Fibroblast of skin of back (primary cell): ENCODE data around the gene MGRN1.

Source experiments
- DNase-seq: peaks from one replicate; pipeline ENCODE4 v3.0.0-alpha.2; 2013

The MGRN1 gene

DNA sequence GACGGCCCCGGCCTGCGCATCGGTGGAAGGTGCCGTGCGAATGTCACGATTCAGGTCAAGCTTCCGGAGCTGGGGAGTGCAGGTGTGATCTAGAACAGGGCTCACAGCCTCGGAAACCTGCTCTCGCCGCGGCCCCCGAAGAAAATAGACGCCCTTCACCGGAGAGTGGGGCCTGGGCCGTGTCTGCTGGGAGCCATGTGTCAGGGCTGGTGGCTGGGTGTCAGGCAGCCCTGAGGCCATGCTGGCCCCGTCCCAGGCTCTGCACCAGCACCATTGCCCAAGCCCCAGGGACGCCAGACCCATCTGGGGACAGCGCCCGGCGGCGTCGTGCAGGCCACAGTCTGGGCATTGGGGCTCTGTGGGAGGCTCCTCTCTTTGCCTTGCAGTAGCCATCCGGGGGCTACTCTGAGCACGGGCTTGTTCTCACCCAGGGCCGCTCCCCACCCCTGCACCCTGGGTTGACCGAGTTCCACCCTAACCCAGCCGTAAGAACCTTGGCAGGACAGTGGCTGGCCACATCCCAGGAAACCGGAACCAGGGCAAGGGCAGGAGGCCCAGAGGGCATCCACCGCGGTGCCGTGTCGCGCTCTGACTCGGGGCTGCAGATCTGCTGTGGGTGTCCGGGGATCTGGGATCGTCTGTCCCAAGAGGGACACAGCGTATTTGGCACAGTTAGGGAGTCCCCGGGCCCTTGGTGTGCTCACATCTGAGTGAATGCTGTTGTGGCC is 63.5 kb downstream of the MGRN1 start:
- DNase-seq = no peak

DNA sequence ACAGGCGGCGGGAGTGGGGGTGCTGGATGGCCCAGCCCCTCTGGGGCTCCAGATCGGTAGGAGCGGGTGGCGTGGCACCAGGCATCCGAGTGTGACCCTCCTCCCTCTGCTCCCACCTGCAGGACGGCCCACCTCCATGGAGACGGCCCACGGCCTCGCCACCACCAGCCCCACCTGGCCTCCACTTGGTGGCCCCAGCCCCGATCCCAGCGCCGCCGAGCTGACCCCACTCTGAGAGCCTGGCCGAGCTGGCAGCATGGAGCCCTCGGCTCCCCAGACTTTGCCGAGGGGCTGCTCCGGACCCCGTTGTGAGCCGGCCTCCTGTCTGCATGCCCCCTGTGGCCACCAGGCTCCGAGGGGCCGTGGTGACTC is 64.0 kb downstream of the MGRN1 start:
- no peak for DNase-seq

DNA sequence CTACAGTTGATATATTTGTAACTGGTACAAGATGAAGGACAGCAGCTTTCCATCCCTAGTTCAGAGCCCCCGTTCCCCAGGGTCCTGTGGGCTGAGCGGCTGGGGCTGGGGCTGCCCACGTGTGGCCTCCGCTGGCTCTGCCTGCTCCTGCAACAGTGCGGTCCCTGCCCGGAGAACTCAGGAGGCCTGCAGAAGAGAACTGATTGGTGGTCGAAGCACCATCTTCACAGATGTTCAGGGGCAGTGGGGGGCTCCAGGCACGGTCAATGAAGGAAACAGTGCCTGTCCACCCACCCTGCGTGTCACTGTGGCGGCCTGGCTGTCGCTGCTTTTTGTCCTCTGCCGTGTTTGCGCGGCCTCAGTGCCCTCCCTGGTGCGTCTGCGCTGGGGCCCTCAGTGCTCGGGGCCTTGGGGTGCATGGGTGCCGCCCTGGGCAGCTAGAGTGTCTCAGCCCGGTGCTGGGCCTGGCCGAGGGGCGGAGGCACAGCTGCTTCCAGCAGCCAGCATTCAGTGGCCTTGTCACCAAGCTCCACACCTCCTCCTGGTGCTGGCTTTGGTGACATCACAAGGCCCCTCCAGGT is 64.6 kb downstream of the MGRN1 start:
- no peak for DNase-seq

DNA sequence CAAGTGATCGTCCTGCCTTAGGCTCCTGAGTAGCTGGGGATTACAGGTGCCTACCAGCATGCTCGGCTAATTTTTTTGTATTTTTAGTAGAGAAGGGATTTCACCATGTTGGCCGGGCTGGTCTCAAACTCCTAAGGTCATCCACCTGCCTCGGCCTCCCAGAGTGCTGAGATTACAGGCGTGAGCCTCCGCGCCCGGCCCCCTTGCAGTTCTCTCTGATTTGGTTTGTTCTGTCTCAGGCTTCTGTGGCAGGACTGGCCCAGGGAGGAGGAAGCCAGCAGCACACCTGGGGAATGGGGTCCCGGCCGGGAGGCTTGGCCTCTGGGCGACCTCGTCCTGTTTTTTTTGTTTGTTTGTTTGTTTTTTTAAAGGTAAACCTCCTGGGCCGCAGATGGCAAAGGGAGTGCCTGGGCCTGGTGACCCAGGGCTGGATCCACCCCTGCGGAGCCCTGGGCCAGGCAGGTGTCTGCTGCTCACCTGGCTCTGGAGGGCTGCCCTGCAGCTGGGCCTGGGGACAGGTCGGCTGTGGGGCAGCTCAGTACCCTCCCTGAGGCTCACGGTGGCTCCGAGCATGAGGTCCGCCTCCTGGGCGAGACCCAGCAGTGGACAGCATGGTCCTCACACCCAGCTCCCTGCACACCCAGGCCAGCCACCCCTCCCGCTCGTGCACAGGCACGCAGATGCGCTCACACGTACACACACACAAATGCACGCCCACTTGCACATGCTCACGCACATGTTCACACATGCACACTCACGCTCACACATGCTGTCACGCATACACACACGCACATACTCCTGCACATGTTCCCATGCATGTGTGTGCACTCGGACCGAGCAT is 65.5 kb downstream of the MGRN1 start:
- no peak for DNase-seq

DNA sequence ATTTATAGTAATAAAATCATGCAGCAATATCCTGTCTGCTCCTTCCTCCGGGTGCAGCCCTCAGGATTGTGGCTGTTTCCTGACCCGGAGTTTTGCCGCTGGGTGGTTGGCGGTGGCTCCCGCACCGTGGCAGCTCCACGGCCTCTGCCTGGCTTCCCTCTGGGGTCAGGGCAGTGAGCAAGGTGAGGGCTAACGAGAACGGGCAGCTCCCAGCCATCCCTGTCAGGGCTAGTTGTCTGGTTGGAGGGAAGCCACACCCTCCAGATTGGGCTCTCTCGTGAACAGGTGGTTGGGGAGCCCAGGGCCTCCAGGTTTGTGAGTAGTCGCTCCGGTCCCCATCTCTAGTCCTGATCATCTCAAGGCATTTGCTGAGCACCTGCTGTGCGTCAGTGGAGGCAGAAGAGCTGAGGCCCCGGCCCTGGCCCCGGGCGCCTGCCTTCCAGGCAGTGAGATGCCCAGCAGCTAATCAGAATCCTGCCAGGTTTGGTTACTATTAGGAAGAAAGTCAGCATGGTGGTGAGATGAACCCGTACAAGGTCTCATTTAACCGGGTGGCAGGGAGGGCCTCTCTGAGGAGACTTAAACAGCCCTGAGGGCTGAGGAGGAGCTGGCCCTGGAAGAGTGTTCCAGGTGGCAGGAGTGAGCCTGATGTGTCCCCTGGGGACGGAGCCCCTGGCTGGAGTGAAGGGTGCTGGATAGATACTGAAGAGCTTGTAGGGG is 66.5 kb downstream of the MGRN1 start:
- DNase-seq = no peak

DNA sequence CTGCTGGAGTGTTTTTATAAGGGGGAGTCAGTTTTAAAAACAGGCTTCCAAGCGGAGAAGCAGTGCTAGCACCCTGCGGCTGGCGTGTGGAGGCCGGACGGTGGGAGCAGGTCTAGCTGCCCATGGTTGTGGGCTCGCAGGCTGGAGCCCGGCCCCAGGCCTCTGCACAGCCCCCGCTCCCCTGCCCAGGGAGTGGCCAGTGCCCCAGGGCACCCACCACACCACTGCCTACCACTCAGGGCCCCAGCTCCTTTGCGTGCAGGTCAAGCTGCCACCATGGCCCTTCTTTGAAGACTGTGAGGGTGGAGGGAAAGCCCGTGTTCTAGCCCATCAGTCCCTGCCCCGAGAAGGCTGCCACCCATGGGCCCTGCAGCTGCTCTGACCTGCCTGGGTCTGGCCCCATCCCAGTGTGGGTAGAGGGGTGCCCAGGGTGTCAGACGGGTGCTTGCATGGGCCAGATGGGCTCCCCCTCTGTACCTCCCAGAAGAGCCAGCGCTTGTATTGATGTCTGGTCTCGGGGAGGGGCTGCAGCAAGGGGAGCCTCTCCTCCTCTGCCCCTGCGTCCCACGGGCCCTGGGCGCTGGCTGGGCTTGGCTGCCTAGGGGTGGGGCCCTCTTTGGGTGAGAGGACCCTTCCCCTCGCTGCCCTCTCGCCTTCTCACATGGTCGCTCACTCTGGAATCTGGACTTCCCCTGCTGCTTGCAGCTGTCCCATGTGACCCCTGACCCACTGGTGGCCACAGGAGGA is 67.2 kb downstream of the MGRN1 start:
- no peak for DNase-seq

DNA sequence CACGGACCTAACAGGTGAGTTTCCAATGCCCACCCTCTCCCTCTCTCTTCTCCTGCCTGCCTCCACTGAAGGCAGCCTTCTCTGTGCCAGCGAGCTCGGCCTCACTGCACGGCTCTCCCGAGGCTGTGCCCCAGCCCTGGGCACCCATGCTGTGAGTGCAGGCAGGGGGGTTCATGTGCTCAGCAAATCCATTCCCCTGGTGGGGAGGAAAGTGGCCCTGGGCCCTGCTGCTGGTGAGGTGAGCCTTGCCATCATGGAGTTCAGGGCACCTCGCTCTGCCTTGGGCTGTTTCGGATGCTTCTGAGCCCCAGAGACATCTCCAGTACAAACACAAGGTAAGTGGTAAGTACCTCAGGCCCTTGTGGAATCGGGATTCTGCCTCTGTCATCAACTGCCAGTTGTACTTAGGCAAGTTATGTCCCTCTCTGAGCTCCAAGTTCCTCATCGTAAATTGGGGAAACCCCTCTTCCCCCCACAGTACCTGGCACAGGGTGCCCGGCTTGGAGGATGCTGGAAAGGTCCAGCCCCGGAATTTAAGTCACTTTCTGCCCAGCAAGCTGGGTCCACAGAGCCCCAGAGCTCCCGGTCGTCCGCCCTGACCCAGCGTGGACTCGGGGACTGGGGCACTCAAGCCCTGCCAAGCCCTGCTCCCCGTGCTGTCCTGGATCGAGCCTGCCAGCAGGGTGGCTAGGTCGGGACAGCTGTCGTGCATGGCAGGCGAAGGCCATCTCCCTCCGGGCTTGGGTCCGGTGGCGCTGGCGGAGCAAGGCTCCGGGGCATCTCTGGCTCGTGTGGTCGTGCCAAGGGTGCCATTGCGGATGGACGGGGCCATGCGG is 68.1 kb downstream of the MGRN1 start:
- no peak for DNase-seq

DNA sequence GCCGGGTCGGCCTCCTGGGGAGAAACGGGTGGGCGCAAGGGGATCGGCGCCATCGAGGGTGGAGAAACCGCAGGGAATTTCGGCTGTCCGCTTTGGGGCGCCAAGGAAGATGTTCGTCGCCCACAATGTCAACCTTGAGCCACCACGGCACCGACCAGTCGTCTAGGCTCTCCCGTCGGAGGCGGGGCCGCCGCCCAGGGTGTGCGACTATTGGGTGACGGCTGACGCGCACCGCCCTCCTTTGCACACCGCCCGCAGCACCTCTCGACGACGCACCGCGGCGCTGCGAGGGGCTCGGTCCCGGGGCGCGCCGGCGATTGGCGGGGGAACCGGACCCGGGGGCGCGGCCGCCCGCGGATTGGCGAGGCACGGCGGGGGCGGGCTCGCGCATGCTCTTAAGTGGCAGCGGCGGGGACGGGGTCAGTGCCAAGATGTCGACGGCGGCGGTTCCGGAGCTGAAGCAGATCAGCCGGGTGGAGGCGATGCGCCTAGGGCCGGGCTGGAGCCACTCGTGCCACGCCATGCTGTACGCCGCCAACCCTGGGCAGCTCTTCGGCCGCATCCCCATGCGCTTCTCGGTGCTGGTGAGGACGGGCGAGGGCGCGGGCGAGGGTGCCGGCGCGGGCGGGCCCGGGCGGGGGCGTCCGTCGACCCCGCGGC is 68.8 kb downstream of the MGRN1 start, which contains the start of gene NUDT16L1:
TSS of gene NUDT16L1 (plus strand) at position 267 of the 660 bp plus-strand sequence. CDS start at position 432, 165 bp downstream.
- DNase-seq = peak; percentile 96

DNA sequence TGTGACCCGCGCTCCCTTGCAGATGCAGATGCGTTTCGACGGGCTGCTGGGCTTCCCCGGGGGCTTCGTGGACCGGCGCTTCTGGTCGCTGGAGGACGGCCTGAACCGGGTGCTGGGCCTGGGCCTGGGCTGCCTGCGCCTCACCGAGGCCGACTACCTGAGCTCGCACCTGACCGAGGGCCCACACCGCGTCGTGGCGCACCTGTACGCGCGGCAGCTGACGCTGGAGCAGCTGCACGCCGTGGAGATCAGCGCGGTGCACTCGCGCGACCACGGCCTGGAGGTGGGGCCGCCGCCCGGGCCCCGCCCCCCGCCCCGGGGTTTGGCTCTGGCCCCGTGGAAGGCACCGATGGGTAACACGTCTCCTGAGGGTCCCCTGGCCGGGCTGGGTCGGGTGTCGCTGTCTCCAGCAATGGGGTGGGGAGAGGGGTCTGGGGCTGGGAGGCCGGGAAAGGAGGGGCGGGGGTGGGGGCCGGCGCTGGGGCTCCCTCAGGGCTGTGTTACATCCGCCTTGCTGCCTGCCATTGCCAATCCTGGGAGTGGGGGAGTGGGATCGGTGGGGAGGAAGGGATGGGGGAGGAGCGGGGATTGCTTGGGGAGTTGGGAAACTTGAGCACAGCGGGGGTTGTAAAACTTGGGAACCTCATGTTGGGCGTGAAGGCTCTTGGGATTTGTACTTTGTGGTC is 69.5 kb downstream of the MGRN1 start:
- DNase-seq = peak; percentile 28

DNA sequence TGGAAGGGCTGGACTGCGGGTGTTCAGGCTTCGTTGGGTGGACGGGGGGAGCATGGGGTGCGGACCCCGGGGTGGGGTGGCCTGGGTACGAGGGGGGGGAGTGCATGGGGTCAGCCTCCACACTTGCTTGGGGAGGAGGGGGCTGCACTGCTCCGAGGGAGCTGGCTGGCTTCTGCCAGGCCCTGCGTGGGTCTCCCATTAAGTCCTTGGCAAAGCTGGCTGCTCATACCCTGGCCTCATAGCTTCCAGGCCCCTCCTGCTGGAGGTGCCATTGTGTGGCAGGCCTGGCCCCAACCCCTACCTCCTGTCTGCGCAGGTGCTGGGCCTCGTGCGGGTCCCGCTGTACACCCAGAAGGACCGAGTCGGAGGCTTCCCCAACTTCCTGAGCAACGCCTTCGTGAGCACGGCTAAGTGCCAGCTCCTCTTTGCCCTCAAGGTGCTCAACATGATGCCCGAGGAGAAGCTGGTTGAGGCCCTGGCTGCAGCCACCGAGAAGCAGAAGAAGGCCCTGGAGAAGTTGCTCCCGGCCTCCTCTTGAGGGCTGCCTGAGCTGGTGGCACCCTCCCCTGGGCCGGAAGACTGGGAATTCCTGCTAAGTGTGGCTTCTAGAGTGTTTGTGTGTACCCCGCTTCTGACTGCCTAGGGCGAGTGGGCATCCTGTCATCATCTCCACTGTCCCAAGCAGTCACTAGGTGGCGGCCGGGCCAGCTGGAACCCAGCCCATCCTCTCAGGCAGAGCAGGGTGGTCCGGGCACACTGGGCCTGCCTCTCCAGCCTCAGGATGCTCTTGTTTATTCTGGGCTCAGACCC is 70.2 kb downstream of the MGRN1 start:
- no peak for DNase-seq

DNA sequence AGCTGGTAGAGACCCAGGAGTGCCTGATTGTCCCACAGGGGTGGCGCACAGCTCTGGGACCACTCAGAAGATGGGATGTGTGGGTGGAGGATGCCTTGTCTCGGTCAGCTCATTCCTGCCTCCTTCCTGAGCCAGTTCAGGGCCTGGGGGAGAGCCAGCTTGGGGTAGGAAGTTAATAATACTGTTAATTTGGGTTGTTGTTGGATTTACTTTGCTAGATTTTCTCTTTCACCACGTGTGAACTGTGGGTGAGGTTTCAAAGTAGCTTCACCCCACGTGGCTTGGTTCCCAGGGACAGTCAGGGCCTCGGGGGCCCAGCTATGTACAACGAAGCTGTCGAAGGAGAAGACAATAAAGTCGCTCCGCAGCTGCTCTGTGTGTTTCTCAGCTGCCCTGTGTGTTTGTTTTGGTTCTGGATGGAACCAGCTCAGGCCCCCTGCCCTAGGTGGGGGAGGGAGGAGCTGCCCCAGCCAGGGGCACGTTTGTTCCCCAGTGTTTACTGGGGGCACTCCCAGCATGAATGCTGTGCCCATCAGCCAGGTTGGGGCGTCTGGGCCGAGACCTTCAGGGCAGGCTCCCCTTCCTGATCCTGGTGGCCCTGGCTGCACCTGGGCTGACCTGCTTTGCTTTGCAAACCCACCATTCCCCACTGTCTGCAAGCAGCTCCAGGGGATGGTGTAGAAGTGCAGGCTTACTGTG is 71.0 kb downstream of the MGRN1 start:
- DNase-seq = no peak

DNA sequence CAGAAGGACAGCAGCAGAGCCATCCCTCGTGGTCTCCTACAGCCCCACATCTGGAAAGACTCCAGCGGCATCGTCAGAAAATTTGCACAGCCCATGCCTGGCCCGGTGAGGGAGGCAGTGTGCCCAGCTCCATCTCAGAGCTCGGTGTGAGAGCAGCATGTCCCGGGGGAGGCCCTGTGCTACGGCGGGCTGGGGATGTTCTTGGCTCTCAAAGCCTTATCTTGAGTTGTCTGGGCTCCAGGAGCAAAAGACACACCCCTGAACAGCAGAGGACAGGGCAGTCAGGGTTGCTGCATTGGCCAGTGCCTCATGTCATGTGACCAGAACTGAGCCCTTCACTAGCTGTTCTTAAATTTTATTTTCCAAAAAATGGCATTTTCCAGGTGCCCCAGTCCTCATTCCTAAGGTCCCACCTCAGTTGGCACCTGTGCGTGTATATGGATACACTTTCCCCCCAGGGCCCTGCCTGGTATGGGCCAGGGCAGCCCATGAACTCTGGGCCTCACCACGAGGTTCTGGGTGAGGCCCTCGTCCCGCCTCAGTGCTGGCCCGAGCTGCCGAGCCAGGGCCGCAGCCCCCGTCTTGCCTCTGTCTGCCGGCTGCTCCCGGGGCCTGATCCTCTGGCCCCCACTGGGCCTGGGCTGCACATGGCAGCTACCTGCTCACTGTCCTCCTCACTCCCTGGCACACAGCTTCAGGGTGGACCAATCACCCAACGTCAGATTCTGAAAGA is 71.7 kb downstream of the MGRN1 start:
- DNase-seq = no peak

DNA sequence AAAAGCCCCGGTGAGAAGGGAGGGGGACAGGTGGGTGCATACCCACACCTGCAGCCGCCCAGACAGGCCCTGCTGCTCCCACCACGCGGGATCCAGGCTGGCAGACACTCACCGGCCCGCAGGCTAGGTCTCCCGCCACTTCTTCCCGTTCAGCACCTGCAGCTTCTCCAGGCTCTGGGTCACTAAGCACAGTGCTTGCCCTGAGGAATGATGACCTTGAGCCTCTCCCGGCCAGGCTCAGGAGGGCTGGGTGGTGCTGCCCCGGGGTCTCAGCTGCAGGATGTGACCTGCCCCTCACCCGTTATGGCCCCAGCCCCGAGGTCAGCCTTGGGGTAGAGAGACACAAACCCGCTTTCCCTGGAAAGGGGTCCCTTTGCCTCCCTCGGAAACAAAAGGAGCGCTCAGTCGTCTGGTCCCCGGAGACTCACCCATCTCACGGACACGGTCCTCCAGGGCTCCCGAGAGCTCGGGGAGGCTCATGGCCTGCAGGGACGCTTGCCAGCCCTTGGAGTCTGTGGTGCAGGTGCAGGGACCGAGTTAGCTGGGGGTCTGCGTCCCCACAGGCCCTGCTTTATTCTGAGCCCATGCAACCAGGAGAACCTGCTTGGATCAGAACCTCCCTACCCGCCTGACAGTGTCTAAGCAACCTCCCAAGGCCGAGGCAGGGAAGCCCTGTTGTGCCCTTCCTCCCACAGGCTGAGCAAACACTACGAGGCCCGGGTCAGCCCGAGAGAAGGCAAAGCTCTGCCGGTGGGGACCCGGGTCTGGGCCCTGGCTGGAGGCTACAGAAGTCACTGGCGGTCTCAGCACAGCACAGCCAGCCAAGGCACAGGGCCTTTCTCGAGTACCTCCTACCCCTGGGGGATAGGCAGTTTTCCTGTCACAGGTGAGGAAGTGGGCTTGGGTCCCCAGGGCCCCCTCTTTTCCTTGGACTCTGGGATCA is 72.5 kb downstream of the MGRN1 start:
- DNase-seq = no peak

DNA sequence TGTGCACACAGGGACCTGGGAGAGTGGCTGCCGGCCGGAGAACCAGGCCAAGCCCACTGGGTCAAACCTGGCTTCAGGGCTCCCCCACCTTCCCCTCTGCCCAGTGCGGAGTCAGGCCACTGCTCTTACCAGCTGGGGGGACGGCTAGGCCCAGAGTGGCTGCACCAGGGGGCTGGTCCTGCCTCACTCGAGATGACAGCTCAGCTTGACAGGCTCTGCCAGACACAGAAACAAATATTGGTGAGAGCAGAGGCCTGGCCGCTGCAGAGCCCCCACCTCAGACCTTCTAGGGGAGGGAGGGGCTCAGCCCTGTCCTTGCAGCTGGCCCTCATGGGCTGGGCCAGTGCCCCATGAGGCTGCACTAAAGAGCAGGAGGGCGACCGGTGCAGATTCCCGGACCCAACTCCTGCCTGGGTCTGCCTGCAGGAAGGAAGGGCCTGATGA is 73.2 kb downstream of the MGRN1 start:
- no peak for DNase-seq

DNA sequence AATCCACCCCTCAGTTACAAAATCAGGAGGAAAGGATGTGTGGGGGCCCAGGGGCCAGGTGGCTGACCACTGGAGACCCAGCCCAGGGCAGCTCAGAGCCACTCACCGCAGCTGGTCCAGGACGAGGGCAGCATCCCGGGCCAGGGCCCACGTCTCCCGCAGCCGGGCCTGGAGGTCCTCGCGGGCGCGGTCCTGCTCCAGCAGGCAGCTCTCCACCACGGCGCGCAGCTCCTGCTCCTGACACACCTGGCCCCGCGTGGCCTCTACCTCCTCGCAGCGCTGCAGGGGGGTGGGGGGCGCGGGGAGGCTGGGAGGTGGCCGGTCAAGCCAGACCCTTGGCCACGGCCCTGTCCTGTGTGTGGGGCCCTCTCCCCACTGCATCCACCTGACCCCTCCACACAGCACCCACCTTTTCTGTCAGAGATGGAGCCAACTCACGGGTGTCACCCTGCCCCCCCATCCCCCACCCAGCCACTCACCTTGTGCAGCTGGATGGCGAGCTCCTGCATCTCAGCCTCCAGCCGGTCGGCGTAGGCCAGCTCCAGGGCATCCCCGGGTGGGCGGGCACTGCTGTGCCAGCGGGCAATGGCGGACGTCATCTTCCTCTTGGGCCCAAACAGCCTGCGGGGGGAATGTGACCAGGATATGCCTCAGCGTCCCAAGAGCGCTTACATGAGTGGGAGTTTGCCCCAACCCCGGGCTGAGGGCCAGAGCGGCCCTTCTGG is 73.9 kb downstream of the MGRN1 start:
- DNase-seq = no peak

DNA sequence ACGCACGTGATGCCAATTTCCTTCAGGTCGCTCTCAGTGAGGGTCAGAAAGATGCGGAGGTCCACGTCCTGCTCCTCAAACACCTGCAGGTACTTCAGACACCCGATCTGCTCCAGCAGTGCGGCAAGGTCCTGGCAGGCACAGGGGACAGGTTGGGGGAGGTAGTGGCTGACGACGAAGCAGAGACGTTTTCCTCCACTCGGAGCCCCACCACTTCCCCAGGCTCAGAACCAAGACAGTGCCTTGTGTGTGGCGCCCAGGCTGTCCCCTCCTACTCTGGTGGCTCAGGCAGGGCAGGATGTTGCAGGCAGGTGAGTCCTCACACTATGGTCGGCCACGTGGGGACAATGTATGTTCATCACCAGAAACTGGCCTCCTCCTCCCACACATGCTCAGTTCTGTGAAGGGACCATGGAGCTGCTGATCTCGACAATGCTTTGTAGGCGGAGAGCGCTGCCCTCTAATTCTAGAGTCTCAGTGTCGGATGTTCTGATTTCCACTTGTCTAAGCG is 74.5 kb downstream of the MGRN1 start:
- no peak for DNase-seq
